PFSK-1 (cell line): ENCODE data around the gene SEMA3A.

Experiments
- FOXP2 ChIP-seq: optimal IDR thresholded peaks from 2 replicates; pipeline ENCODE3; 2011; ENCODE audit warnings: borderline replicate concordance, control low read depth, inconsistent platforms; ENCODE audit not compliant: insufficient read depth; ENCODE audit errors: extremely low read length, extremely low read depth
- POLR2AphosphoS5 ChIP-seq: IDR thresholded peaks from 2 replicates; pipeline ENCODE4 v1.6.1; 2012; ENCODE audit warnings: low read depth, mild to moderate bottlenecking, control low read depth, low read length, moderate library complexity
- SIN3A ChIP-seq: IDR thresholded peaks from 2 replicates; pipeline ENCODE4 v1.6.1; 2012; ENCODE audit warnings: mild to moderate bottlenecking, low read length, moderate library complexity, borderline replicate concordance; ENCODE audit not compliant: insufficient read depth
- TAF1 ChIP-seq: IDR thresholded peaks from 2 replicates; pipeline ENCODE4 v1.6.1; 2012; ENCODE audit warnings: low read length, control low read depth, borderline replicate concordance; ENCODE audit not compliant: insufficient read depth
- TF ChIP-seq, protein P1 (sequence below), 2 experiments: IDR thresholded peaks; 2 replicates each; pipeline versions ENCODE4 v1.6.1 to v1.8.0; 2011 to 2012; ENCODE audit warnings: low read depth in 2 of 2, low read length in 2 of 2, control low read depth in 1 of 2, inconsistent platforms in 1 of 2, mild to moderate bottlenecking in 1 of 2, moderate library complexity in 1 of 2; ENCODE audit not compliant: insufficient read depth in 1 of 2

SEMA3A gene

DNA sequence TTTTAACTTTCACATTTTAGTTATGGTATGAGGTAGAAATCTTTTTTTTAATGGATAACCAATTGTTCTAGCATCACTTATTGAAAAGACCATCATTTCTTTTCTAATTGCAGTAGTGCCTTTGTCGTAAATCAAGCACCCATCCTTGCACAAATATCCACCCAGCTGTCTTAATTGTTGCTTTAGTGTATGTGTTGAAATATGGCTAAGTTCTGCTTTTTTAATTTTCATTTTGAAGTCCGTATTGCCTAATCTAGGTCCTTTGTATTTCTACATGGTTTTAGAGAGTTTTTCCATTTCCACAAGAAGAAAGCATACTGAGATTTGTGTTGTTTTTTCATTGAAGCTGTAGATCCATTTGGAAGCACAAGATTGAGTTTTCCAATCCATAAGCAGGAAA lies 286.1 kb downstream of the SEMA3A start:
- TF ChIP-seq FOXP2: no peak
- TF ChIP-seq TAF1: no peak
- TF ChIP-seq, protein P1, sequence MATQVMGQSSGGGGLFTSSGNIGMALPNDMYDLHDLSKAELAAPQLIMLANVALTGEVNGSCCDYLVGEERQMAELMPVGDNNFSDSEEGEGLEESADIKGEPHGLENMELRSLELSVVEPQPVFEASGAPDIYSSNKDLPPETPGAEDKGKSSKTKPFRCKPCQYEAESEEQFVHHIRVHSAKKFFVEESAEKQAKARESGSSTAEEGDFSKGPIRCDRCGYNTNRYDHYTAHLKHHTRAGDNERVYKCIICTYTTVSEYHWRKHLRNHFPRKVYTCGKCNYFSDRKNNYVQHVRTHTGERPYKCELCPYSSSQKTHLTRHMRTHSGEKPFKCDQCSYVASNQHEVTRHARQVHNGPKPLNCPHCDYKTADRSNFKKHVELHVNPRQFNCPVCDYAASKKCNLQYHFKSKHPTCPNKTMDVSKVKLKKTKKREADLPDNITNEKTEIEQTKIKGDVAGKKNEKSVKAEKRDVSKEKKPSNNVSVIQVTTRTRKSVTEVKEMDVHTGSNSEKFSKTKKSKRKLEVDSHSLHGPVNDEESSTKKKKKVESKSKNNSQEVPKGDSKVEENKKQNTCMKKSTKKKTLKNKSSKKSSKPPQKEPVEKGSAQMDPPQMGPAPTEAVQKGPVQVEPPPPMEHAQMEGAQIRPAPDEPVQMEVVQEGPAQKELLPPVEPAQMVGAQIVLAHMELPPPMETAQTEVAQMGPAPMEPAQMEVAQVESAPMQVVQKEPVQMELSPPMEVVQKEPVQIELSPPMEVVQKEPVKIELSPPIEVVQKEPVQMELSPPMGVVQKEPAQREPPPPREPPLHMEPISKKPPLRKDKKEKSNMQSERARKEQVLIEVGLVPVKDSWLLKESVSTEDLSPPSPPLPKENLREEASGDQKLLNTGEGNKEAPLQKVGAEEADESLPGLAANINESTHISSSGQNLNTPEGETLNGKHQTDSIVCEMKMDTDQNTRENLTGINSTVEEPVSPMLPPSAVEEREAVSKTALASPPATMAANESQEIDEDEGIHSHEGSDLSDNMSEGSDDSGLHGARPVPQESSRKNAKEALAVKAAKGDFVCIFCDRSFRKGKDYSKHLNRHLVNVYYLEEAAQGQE (IDR thresholded peaks at IDR 0.05; ENCODE audit: insufficient read depth in 1 of 2, low read depth in 2 of 2, low read length in 2 of 2): no peak
- TF ChIP-seq SIN3A: no peak
- no peak for TF ChIP-seq POLR2AphosphoS5
